ENCODE measurements around the gene NCDN.

GRCh38 chr1:35530168-35530567, 27.4 kb upstream of the NCDN start:
- TF ChIP-seq TAF1 (IDR thresholded peaks at IDR 0.05; ENCODE audit: low read depth, low read length) (no peak), ZNF274 (IDR thresholded peaks at IDR 0.05; ENCODE audit: borderline replicate concordance, extremely low read depth, low read length) (no peak), GABPA (IDR thresholded peaks at IDR 0.05; ENCODE audit: borderline replicate concordance, insufficient read depth, low read length) (no peak), CTCF (IDR thresholded peaks at IDR 0.05; ENCODE audit: control extremely low read depth in 1 of 3, insufficient read depth in 1 of 3, low read depth in 1 of 3, low read length in 3 of 3) (no peak), EP300 (IDR thresholded peaks at IDR 0.05; ENCODE audit: borderline replicate concordance in 1 of 2, low read depth in 2 of 2, low read length in 2 of 2) (no peak), POLR2AphosphoS5 (IDR thresholded peaks at IDR 0.05; ENCODE audit: low read depth, low read length) (no peak), TEAD4 (IDR thresholded peaks at IDR 0.05; ENCODE audit: low read depth, low read length) (no peak), NANOG (IDR thresholded peaks at IDR 0.05; ENCODE audit: insufficient read depth, low read depth, low read length, poor library complexity, severe bottlenecking) (no peak)

All from H1 (cell line).